Cardiac muscle cell (in vitro differentiated cells and primary cell): ENCODE results near the gene ARGFX. TPM values are rescaled to one million over a fixed set of nuclear protein-coding genes. Genes with fewer than 3 reads are reported as not detected.

Experiments
- DNase-seq, 2 donors: peaks; one replicate each; pipeline versions ENCODE4 v3.0.0 to v3.0.0-alpha.2; 2010 to 2017; ENCODE audit warnings: low read depth in 1 of 2, low spot score in 1 of 2
- H3K27ac ChIP-seq: fragments of 200-600 bp; sonication (generic); 2 replicates; pipeline ENCODE4 v1.5.1; 2016
- H3K27me3 ChIP-seq: fragments of 200-600 bp; sonication (generic); 2 replicates; pipeline ENCODE4 v1.6.0; 2016; ENCODE audit warnings: control low read depth
- H3K36me3 ChIP-seq: fragments of 200-600 bp; sonication (generic); 2 replicates; pipeline ENCODE4 v1.5.1; 2016; ENCODE audit warnings: control low read depth
- H3K4me1 ChIP-seq: fragments of 200-600 bp; sonication (generic); 2 replicates; pipeline ENCODE4 v1.8.1; 2017; ENCODE audit warnings: low read depth, mild to moderate bottlenecking, mixed run types
- H3K4me3 ChIP-seq: fragments of 200-600 bp; sonication (generic); 2 replicates; pipeline ENCODE4 v1.5.1; 2016; ENCODE audit warnings: mild to moderate bottlenecking
- H3K9me3 ChIP-seq: fragments of 200-600 bp; sonication (generic); 2 replicates; pipeline ENCODE4 v1.5.1; 2017; ENCODE audit warnings: low read depth, mild to moderate bottlenecking, control low read depth
- polyA plus RNA-seq: library from polyadenylated mRNA; unstranded; fragments of >200 nt; fragmentation: Nextera tagmentation; extraction: Ambion mirVana; gene quantifications from 2 replicates; pipeline ENCODE4 v1.2.1, GENCODE V29; 2016
- total RNA-seq: library from RNA; depleted of rRNA; stranded (reverse); fragments of >200 nt; gene quantifications from 2 replicates; pipeline ENCODE4 v1.2.3, GENCODE V29; 2016
- TF ChIP-seq, protein P1 (sequence below): IDR thresholded peaks from 2 replicates; pipeline ENCODE4 v1.5.1; 2012; ENCODE audit warnings: low read depth, mild to moderate bottlenecking, low read length

The ARGFX gene
- total and polyA plus RNA-seq, 2 experiments from 2014 or later = not detected

DNA sequence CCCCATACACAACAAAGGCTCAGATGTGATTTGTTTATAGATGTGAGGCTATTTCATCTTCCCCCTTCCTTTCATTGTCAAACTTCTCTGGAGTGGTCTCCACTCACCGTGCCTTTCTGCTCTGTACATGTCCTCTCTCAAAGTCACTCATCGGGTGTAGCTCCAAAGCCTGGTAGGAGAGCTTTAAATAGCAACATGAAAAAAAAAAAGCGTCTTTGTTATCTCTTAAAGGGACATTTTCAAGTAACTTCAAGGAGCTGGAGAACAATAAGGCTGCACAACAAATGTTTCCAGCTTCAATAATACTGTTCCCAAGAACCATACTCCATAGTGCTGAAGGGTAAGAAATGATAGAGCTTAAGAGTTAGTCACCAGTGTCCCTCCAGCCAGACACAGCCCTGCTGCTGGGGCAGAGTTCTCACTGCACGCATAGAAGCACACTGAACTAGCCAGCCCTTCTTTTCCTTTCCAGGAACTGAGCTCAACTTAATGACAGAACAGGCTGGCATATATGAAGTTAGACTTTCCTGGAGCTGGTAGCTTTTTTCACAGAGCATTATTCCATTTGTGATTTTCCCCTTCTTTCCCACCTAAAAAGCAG, 33.6 kb downstream of the ARGFX start:
- peak; percentile 4 to 86 for DNase-seq

DNA sequence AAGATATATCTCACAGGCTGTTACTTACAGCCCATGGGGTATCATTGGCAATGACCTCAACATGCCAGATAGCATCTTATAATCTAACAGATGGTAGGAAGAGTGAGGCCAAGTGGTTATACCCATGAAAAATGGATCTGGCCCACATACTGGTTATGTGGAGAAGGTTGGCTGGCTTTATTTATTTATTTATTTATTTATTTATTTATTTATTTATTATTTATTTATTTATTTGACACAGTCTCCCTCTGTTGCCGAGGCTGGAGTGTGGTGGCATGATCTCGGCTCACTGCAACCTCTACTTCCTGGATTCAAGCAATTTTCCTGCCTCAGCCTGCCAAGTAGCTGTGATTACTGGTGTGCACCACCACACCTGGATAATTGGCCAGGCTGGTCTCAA, 37.0 kb downstream of the ARGFX start:
- Histone ChIP-seq H3K36me3 (no peaks in the 10 kb centered on the region), H3K4me1 (peaks cover 39% of the 10 kb centered on the region), H3K27ac (no peak overlapping the region), H3K4me3 (no peak overlapping the region), H3K9me3 (no peaks in the 10 kb centered on the region), H3K27me3 (no peaks in the 10 kb centered on the region)
- TF ChIP-seq, protein P1, sequence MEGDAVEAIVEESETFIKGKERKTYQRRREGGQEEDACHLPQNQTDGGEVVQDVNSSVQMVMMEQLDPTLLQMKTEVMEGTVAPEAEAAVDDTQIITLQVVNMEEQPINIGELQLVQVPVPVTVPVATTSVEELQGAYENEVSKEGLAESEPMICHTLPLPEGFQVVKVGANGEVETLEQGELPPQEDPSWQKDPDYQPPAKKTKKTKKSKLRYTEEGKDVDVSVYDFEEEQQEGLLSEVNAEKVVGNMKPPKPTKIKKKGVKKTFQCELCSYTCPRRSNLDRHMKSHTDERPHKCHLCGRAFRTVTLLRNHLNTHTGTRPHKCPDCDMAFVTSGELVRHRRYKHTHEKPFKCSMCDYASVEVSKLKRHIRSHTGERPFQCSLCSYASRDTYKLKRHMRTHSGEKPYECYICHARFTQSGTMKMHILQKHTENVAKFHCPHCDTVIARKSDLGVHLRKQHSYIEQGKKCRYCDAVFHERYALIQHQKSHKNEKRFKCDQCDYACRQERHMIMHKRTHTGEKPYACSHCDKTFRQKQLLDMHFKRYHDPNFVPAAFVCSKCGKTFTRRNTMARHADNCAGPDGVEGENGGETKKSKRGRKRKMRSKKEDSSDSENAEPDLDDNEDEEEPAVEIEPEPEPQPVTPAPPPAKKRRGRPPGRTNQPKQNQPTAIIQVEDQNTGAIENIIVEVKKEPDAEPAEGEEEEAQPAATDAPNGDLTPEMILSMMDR = no peak
- DNase-seq = no peak

More for the DNA sequence above, 33.6 kb downstream of the ARGFX start:
- no peaks in the 10 kb centered on the region for H3K9me3 ChIP-seq
- H3K36me3 ChIP-seq = no peaks in the 10 kb centered on the region
- TF ChIP-seq, protein P1 = no peak
- H3K27ac ChIP-seq = peak overlapping the region; percentile 75
- H3K4me1 ChIP-seq = peaks cover 39% of the 10 kb centered on the region
- no peaks in the 10 kb centered on the region for H3K27me3 ChIP-seq
- H3K4me3 ChIP-seq = no peak overlapping the region

DNA sequence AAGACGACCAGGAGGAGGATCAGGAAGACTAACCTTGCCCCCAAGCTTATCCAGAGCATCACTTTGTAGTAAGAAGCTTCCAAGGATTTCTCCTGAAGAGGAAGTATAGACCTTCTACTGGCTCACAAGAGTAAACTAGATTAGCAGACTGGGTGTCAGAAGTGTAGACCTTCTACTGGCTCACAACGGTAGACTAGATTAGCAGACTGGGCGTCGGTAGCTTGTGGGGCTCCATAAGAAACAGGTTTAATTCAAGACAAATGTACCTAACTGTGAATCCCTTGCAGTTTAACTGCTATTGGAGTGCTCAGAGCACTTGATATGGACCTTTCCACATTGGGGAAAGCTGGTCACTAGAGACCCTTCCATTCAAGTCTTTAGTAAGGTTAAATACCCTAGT, 38.4 kb downstream of the ARGFX start:
- no peaks in the 10 kb centered on the region for H3K9me3 ChIP-seq
- H3K27me3 ChIP-seq = no peaks in the 10 kb centered on the region
- H3K36me3 ChIP-seq = no peaks in the 10 kb centered on the region
- H3K4me1 ChIP-seq = peaks cover 33% of the 10 kb centered on the region
- DNase-seq = no peak
- TF ChIP-seq, protein P1 = no peak
- H3K27ac ChIP-seq = no peak overlapping the region
- H3K4me3 ChIP-seq = no peak overlapping the region

Other genes with a start within 250 kb of the ARGFX start
- gene POLQ, start 22.0 kb upstream of the ARGFX start, total RNA-seq = 3.0 and 7.1 TPM in 2 replicates
- 2.2 and 2.8 TPM in 2 replicates for gene POLQ, start 22.0 kb upstream of the ARGFX start, polyA plus RNA-seq
- 7.3 and 18.0 TPM in 2 replicates for gene FBXO40, start 25.4 kb downstream of the ARGFX start, total RNA-seq
- gene FBXO40, start 25.4 kb downstream of the ARGFX start, polyA plus RNA-seq = 6.5 and 10.3 TPM in 2 replicates
- gene HCLS1, start 93.0 kb downstream of the ARGFX start, total RNA-seq = 0.25 and 0.57 TPM in 2 replicates
- gene HCLS1, start 93.0 kb downstream of the ARGFX start, polyA plus RNA-seq = 0.11 and 0.39 TPM in 2 replicates
- gene GOLGB1, start 181.8 kb downstream of the ARGFX start, total RNA-seq = 23.2 and 46.1 TPM in 2 replicates
- 48.8 and 57.2 TPM in 2 replicates for gene GOLGB1, start 181.8 kb downstream of the ARGFX start, polyA plus RNA-seq